ENCODE results near the gene PML. TPM values are rescaled to one million over a fixed set of nuclear protein-coding genes. Genes with fewer than 3 reads are reported as not detected.
A peak's percentile ranks its signal among the peaks of the same experiment; 100 is the strongest.

Gene PML
- total RNA-seq, 1 donor from 2014 or later: 30.6 TPM

DNA sequence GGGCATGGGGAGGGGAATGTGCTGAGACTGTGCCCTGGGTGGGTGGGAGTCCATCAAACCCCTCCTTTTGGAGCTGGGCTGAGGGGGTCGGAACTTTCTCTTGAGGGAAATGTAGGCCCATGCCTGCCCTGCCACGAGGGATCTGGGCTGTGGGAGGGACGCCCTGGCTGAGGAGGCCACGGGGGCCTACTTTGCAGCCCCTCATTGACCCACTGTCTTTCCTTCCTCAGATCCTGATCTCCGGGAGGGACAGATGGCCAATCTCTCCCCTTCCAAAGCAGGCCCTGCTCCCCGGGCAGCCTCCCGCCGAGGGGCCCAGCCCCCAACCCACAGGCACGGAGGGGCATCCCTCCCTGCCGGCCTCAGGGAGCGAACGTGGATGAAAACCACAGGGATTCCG lies 42.9 kb upstream of the PML start:
- TF ChIP-seq, protein P1, sequence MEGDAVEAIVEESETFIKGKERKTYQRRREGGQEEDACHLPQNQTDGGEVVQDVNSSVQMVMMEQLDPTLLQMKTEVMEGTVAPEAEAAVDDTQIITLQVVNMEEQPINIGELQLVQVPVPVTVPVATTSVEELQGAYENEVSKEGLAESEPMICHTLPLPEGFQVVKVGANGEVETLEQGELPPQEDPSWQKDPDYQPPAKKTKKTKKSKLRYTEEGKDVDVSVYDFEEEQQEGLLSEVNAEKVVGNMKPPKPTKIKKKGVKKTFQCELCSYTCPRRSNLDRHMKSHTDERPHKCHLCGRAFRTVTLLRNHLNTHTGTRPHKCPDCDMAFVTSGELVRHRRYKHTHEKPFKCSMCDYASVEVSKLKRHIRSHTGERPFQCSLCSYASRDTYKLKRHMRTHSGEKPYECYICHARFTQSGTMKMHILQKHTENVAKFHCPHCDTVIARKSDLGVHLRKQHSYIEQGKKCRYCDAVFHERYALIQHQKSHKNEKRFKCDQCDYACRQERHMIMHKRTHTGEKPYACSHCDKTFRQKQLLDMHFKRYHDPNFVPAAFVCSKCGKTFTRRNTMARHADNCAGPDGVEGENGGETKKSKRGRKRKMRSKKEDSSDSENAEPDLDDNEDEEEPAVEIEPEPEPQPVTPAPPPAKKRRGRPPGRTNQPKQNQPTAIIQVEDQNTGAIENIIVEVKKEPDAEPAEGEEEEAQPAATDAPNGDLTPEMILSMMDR (conservative IDR thresholded peaks at IDR 0.05): no peak
- Mint-ChIP-seq H3K27ac (ENCODE audit: unreplicated experiment) (peak overlapping the region; percentile 89), H3K4me1 (peaks cover 8% of the 10 kb centered on the region), H3K9me3 (no peaks in the 10 kb centered on the region), H3K36me3 (ENCODE audit: low read depth) (no peaks in the 10 kb centered on the region), H3K4me3 (no peak overlapping the region), H3K27me3 (ENCODE audit: low read depth) (no peaks in the 10 kb centered on the region)
- no peak for DNase-seq (ENCODE audit: low read depth, low spot score)

DNA sequence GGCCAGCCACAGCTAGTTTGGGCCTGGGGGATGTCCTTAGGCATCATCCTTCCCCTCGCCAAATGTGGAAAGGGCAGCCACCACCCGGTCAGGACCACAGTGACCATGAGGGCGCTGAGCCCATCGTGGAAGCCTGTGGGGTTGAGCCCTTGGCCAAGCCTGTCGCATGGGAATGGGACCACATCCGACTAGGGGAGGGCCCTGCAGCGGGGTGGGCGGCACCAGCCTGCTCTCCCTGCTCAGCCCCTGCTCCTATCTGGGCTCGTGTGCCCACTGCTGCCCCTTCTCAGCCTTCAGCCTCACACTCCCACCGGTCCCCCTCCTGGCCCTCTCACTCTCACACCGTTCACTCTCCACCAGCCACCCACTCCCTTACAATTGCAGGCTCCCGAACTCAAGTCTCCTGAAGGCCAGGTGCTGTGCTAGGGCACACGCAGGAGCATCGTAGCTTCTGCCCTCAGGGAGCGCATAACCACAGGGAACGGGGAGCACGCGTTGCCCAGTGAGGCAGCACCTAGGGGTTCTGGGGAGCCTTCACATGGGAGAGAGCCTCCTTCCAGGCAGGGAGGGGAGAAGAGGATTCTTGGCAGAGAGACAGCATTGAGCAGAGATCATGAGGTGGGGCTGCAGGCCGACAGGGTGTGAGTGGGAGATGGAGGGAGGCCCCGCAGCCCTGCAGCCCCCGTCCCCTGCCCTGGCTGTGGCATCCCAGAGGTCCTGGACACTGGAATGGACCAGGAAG lies 42.2 kb upstream of the PML start:
- no peak overlapping the region for H3K4me3 Mint-ChIP-seq
- peaks cover 8% of the 10 kb centered on the region for H3K4me1 Mint-ChIP-seq
- no peaks in the 10 kb centered on the region for H3K27me3 Mint-ChIP-seq (ENCODE audit: low read depth)
- DNase-seq (ENCODE audit: low read depth, low spot score): no peak
- H3K9me3 Mint-ChIP-seq: no peaks in the 10 kb centered on the region
- H3K36me3 Mint-ChIP-seq (ENCODE audit: low read depth): no peaks in the 10 kb centered on the region
- TF ChIP-seq, protein P1 (conservative IDR thresholded peaks at IDR 0.05): no peak
- peak overlapping the region; percentile 83 for H3K27ac Mint-ChIP-seq (ENCODE audit: unreplicated experiment)

GRCh38 chr15:73952913-73953750 lies 41.4 kb upstream of the PML start:
- Mint-ChIP-seq H3K36me3 (ENCODE audit: low read depth) (no peaks in the 10 kb centered on the region), H3K4me3 (no peak overlapping the region), H3K4me1 (peaks cover 8% of the 10 kb centered on the region), H3K27me3 (ENCODE audit: low read depth) (no peaks in the 10 kb centered on the region), H3K27ac (ENCODE audit: unreplicated experiment) (no peak overlapping the region), H3K9me3 (no peaks in the 10 kb centered on the region)
- TF ChIP-seq, protein P1 (conservative IDR thresholded peaks at IDR 0.05): no peak
- no peak for DNase-seq (ENCODE audit: low read depth, low spot score)

- TF ChIP-seq, protein P1 (conservative IDR thresholded peaks at IDR 0.05): no peak
- H3K36me3 Mint-ChIP-seq (ENCODE audit: low read depth): no peaks in the 10 kb centered on the region
- H3K4me1 Mint-ChIP-seq: peaks cover 8% of the 10 kb centered on the region
- no peak overlapping the region for H3K4me3 Mint-ChIP-seq
- no peaks in the 10 kb centered on the region for H3K9me3 Mint-ChIP-seq
- no peaks in the 10 kb centered on the region for H3K27me3 Mint-ChIP-seq (ENCODE audit: low read depth)
- no peak for DNase-seq (ENCODE audit: low read depth, low spot score)
- H3K27ac Mint-ChIP-seq (ENCODE audit: unreplicated experiment): no peak overlapping the region
These were observed 40.0 kb upstream of the PML start for GRCh38 chr15:73954188-73955145.

DNA sequence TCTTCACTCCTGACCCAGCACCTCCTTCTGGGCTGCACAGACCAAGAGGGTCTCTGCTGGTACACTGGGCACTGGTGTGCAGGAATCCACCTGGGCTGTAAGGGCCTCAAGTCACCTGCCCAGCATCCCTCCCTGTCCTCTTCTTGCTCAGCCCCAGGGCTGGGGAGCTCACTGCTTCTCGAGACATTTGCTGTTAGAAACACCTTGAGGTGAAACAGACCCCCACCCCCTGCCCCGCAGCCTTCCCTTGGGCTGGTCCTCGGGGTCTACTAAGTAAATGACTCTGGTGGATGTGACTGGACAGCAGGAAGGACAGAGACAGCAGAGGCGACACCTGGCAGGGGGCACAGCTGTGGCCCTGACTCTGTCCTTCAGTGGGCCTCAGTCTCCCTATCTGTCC lies 39.2 kb upstream of the PML start:
- Mint-ChIP-seq H3K4me1 (peaks cover 8% of the 10 kb centered on the region), H3K27ac (ENCODE audit: unreplicated experiment) (no peak overlapping the region), H3K27me3 (ENCODE audit: low read depth) (no peaks in the 10 kb centered on the region), H3K9me3 (no peaks in the 10 kb centered on the region), H3K4me3 (no peak overlapping the region), H3K36me3 (ENCODE audit: low read depth) (no peaks in the 10 kb centered on the region)
- no peak for DNase-seq (ENCODE audit: low read depth, low spot score)
- TF ChIP-seq, protein P1 (conservative IDR thresholded peaks at IDR 0.05): no peak
